ENCODE measurements around the gene CDH18. TPM values are rescaled to one million over a fixed set of nuclear protein-coding genes. Genes with fewer than 3 reads are reported as not detected.
A peak's percentile ranks its signal among the peaks of the same experiment; 100 is the strongest.

CDH18 gene
- polyA plus RNA-seq, 5 donors = 0.81 to 1.6 (median 1.0) TPM

DNA sequence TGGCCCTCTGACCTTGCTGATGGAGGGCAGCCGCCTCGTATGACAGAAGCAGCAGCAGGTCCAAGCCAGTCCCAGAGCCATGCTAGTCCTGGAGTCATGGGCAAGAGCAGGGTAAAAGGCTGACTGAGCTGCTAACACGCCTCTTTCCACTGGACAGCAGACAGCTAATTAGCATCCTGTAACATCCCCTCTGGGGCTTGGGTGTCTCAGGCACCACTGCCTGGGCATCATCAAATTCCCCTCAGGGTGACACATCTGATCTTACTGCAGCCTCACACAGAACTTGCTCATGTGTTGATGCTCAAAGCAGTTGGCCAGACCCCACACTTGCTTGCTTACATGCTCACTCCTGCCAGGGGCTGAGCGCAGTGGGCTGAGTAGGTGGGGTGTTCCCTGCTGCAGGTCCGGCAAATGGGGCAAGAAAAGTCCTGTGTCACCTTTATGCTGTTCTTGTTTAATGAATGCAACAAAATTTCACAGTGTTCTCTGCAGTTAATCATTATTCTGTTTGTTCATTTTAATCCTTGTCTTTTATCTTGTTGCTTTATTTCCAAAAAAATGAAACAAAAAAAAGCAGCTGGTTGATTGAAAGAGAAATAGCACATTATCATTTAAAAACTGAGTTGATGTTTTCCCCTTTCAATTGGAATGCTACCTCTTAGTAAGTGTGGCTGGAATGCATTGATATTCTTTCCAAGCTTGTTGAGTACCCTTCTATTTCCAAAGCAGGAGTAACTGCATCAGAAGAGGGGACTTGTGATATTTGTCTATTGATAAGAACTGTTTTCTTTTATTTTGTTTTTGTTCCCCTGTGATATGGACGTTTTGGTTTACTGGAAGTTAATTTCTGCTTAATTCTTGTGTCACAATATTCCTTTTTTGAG lies 254.1 kb downstream of the CDH18 start:
- DNase-seq = no peak

DNA sequence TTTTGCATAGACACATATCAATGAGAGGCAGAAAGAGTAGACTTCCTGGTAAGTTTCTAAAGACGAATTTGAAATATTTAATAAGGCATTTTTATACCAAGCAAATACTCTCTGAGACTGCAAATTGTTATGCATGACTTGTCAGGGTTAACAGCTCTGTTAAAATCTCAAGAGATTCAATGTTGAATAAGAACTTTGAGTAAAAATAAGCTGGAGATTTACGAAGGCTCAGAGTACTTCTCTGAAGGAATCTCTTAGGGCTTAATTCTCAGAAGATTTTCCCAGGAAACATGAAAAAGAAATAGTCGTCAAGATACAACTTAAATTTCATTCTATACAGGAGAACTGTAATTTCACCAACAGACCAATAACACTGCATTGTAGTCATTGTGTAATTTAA lies 259.4 kb downstream of the CDH18 start:
- DNase-seq = no peak

DNA sequence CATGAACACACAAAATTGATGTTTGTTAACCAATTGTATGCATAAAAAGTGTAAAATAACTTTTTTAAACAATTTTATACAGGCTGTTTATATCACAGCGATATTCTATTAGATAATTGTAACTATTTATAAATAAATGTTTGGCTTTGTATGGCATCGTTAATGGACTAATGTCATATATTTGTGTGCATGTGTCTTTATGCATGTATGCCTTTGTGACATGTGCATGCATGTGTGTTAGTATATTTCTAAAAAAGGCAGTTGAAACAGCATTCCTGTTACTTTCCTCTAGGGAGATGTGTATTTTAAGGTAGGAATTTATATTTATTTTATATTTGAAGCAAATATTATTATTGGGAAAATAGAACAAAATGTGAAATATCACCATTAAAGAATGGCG lies 268.9 kb downstream of the CDH18 start:
- no peak for DNase-seq

DNA sequence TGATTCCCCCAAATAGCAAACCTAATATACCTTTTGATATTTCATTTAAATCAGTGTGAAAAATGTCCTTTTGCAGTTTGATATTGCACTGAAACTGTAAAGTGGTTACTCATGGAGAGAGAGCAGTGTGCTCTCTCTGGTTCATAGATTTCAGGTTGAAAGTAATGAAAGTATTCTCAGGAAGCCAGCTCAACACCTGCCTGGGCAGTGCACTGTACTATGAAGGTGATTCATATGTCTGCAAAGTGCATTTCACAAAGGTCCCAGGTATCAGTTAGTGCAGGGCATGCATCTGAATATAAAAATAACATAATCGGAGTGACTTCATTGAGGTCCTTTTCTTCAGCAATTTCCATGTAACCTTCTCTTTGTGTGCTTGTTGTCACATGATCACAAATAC lies 274.3 kb downstream of the CDH18 start:
- DNase-seq = no peak

DNA sequence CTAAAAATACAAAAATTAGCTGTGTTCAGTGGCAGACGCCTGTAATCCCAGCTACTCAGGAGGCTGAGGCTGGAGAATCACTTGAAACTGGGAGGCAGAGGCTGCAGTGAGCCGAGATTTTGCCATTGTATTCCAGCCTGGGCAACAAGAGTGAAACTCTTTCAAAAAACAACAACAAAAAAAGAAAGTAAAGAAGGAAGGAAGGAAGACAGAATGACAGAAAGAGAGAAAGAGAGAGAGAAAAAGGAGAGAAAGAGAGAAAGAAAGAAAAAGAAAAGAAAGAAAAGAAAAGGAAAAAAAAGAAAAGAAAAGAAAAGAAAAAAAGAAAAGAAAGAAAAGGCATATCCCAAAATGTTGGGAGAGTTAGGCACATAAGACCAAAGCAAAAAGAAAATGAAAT lies 278.6 kb downstream of the CDH18 start:
- DNase-seq = no peak

DNA sequence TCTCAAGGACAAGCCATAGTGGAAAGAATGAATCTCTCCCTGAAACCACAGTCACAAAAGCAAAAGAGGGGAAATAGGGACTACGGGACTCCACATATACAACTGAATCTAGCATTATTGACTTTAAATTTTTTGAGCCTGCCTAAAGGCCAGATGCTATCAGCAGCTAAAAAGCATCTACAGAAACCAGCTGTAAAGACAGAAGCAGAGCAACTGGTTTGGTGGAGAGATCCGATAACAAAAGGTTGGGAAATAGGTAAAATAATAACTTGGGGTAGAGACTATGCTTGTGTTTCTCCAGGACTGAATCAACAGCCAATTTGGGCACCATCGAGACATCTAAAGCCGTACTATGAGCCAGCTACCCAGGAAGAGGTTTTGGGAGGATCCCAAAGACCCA lies 281.2 kb downstream of the CDH18 start:
- DNase-seq = no peak

DNA sequence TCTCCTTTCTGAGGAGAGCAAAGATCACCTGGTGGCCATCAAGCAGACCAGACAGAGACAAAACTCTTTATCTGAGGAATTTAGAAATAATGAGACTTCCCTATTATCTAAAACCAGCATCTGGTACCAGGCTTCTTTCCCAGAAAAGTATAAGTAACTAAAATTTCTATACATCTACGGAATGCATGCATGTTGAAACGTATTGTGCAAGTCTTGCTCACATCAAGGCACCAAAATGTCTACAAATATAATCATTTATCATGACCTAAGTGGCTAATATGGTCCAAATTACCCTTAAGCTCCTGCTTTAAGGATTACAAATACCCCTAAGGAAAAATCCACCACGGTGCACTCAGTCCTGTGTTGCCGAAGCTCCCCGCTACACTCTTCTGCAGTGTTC lies 286.3 kb downstream of the CDH18 start:
- DNase-seq = no peak

DNA sequence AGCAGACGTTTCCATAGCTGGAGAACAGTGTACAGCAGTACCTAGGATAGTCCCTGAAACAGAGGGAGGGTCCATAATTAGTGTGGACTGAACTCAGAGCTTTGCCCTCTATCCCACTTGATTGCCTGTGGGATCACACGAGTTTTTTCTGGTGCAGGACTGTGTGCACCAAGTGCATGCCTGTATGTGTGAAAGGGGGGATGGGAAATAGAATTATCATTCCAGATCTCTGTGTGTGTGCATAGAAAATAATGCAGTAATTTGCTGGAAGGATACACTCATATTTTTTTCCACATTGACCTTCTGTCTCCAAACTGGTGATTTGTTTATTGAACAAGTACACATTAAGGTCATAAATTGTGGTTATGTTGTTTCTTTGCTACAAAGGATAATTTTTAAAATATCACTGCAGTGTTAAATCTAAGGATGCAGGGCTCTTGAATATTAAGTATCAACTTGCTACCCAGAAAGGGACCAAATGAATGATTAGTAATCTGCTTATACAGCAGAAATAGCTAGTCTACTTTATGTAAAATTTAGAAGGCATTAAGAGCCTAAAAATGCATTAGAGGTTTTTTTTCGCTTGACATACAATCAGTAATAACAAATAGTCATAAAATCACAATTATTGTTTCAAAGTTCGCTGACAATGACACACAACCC lies 292.9 kb downstream of the CDH18 start:
- DNase-seq = no peak

DNA sequence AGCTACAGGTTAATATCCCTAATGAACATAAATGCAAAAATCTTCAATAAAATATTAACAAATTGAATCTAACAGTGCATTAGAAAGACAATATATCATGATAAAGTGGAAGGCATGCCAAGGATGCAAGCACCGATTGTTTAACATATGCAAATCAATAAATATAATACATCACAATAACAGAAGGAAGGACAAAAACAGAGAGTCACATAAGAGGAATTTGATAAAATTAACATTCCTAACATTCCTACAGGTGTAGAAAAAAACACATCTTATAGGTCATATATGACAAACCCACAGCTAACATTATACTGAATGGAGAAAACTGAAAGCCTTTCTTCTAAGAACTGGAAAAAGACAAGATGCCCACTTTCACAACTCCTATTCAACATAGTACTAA lies 297.0 kb downstream of the CDH18 start:
- DNase-seq = no peak

DNA sequence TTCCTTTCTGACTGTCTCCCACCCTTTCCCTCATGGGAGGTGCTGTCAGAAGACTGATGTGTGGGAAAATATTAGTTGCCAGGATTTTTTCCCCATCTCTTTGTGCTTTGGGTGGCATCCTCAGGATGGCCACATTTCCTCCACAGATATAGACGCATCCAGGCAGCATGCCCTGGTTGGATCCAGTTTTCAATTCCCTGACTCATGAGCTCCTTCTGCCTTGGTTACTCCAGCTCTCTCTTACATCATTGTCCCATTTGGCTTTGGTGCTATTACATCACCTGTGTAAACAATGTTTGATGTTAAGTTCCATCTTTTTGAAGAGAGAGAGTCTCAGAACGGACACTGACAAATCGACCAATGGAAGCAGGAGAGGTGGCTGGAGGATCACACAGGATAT lies 302.5 kb downstream of the CDH18 start:
- no peak for DNase-seq

DNA sequence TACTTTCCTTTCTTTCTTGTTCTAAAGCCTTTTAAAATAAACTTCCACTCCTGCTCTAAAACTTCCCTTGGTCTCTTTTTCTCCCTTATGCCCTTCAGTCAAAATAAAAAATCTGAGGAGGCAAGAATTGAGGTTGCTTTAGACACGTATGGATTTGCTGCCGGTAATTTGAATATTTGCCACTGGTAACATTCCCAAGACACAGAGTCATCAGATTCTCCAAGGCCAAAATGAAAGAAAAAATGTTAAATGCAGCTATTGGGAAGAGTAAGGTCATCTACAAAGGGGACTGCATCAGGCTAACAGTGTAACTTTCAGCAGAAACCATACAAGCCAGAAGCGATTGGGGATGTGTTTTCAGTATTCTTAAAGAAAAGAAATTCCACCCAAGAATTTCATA lies 311.1 kb downstream of the CDH18 start:
- DNase-seq = no peak

DNA sequence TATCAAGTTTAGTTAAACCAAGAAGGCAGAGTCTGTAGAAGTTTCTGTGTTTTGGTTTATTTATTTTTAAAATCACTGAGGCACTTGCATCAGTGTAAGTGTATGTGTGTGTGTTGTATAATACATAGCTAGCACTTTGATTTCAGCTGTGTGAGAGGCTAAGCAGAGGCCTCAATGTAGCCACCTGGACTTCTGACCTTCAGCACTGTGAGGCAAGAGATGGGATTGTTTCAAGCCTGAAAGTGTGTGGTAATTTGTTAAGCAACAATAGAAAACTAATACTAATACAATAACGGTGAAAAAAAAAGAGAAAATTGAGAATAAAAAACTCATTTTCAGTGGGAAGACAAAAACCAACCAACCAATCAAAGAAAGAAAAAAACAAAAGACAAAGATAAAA lies 327.3 kb downstream of the CDH18 start:
- no peak for DNase-seq

DNA sequence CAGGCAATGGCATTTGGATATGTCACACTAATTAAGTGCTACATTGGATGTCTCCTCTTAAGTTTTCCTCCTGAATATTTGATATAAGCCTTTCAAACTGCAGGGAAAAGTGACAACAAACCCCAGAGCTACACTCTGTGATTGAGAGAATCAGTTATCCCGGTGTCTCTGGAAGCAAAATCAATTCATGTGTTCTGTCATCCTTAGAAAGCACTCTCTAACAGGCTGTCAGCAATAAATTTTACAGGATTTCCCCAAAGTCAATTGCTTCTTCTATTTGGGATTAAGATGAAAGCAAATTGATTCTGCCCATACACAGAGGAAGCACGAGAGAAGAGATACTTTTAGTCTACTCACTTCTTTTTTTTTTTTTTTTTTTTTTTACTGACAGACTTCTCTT lies 332.4 kb downstream of the CDH18 start:
- no peak for DNase-seq

DNA sequence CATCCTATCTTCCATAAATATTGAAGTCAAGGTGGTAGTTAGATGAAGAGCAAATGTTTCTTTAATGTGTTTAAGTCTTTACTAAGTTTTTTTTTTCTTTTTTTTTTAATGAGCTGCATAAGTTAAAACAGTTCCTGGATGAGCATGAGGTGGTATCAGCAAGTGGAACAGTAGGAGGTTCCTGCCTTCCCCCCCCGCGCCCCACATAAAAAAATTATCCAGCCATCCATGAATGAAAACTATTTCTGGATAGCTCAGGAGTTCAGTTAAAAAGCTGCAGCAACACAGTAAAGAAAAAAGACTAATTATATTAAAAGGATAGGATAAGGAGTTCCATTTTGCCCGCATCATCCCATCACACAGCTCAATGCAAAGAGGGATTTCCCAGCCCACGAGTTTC lies 349.5 kb downstream of the CDH18 start:
- no peak for DNase-seq

DNA sequence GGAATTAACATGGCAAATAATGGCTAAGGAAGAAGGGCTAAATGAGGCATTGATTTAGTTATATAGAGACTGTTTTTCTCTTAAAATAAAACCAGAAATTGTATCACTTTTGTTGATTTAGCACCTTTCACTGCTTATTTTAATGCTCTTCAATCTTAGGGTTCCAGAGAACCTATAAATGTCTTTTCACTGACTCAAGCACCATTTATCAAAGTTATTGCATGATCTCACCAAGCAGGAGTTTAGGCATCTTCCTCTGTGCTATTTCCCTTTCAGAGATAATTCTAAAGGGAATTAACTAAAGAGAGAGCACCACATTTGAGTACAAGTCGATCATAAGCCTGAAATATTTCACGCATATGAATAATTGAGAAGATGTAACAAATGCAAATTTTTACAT lies 357.1 kb downstream of the CDH18 start:
- no peak for DNase-seq

DNA sequence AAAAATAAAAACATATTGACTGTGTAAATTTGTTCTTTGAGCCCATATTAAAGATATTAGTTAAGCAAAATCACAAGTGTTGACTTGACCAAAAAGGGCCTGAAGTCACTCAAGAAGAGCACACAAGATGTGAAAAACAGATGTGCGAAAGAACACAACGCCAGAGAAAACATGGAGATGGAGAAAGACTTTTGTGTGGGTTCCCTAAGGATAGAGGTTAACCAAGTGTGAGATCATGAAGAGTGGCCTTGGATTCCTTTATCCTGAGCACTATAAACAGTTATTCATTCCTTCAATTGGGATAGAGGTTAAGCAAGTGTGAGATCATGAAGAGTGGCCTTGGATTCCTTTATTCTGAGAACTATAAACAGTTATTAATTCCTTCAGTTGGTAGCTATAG lies 361.8 kb downstream of the CDH18 start:
- DNase-seq = no peak

DNA sequence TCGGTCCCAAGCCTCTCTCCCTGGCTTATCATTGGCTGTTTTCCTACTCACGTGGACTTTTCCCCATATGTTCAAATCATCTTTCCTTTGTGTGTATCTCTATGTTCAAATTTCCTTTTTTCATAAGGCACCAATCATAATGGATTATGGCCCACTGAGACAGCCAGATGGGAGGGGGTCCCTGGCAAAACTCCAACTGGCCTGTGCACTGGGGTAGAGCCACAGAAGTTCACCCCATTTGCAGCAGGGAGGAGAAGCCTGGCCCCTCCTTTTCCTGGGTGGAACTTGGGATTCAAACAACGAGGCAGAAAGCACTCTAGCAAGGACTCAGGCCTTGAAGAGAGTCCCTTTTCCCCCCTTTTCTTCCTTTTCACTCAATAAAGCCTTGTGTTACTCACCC lies 362.4 kb downstream of the CDH18 start:
- no peak for DNase-seq

DNA sequence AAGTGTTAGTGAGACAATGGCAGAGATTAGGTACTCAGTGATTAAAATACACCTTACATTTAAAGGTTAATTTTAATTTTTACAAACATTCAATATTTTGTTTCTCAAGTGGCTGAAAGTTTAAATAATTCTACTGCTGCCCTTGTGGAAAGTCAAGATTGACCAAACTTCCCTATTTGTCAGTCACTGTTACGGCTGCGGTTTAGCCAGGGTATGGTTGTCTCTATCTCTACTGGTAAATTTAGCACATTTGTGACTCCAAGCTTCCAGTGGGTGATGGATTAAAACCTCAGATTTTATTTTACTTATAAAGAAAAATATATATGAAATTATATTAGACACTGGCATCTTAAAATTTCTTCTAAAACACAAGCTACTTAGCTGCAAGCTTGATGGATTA lies 368.4 kb downstream of the CDH18 start:
- no peak for DNase-seq

DNA sequence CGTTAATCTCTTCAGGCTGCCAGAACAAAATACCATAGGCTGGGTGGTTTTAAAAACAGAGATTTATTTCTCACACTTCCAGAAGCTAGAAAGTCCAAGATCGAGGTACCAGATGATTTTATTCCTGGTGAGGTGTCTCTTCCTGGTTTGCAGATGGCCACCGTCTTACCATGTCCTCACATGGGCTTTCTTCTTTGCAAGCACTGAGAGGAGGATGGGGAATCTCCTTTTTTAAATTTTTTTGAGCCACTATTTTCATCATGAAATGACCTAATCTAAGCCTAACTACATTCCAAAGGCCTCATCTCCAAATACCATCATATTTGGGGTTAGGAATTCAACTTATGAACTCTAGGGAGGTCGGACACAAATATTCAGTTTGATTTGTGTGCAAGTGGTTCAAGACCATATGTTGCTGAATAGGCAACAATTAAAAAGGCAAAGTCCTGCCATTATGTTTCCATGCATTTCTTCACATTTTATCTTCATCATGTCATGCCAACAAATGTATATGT lies 371.2 kb downstream of the CDH18 start:
- no peak for DNase-seq

DNA sequence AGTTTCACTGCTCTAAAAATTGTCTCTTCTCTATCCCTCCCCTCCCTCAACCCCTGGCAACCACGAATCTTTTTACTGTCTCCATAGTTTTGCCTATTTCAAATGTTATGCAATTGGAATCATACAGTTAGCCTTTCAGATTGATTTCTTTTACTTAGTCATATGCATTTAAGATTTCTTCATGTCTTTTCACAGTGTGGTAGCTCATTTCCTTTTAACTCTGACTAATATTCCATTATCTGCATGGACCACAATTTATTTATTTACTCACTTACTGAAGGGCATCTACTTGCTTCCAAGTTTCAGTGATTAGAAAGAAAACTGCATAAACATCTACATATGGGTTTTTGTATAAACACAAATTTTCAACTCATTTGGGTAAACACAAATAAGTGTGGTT lies 372.3 kb downstream of the CDH18 start:
- no peak for DNase-seq

DNA sequence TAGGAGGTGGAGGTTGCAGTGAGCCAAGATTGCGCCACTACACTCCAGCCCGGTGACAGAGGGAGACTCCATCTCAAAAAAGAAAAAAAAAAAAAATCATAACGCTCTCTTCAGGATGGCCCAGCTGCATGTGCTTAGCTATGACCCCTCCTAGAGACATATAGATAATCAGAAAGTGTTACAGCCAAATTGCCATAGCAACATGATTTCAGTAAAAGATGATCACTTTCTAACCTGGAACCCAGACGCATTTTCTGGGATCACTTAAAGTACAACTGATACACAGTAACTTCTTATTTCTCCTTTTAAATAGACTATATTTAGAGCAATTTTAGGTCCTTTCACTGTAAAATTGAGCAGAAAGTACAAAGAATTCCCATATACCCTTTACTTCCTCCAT lies 372.9 kb downstream of the CDH18 start:
- DNase-seq = no peak

DNA sequence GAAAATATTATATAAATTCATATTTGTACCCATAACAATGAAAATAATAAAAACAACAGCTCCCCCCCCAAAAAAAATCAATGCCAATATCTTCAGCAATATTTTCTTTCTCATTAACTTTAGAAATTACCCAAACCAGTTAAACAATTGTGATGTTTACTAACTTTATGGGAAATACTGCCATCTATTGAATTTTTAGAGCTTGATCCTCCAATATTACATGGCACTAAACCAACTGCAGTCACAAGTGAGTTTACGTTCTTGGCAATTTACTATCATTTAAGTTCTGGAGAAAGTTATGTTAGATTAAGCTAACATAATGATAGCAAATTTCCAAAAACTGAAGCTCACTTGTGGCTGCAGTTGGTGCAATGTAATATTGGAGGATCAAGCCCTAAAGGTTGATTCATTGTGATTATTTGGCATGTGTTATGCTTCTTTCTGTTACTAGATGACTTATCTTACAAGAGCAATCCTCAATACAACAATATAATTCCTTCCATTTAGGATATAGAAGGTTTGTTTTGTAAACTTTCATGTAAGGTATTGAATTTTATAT lies 379.5 kb downstream of the CDH18 start:
- DNase-seq = peak; percentile 2 to 6

DNA sequence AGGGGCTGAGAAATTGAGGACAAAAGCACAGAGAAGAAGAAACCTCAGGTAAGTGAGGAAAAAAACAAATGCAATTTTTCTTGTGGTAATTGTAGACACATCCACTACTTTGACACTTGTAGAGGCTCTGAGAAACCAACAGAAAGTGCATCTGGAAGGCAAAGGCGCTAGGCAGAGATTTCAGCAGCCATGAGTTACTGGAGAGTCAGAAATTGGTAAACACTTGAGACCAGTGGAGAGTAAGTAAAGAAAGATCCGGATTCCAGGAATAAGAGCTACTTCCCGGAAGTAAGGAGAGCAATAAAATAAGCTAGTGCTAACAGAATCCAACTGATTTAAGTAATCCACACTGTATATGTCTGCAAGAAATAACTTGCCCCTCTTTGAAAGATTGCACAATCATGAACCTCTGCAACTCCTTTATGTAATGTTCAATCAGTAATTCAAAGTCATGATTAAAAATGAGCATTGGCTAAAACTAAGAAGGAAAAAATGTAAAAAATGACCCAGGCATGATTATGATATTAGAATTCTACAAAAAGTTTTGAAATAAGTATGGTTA lies 382.1 kb downstream of the CDH18 start:
- peak; percentile 1 for DNase-seq

All from right lung (tissue), 5 donors.